ENCODE measurements around the gene GNG12. TPM values are rescaled to one million over a fixed set of nuclear protein-coding genes. Genes with fewer than 3 reads are reported as not detected.

GNG12 gene
- total and polyA plus RNA-seq, 9 of the 15 experiments (the other 6 are each of a cell fraction or from before 2014, with no cell fraction given): 2.6 to 6.0 (median 4.1) TPM

- no peak overlapping the region; the same call in 1 of the 2 replicates for H3K4me2 ChIP-seq (ENCODE audit: insufficient read depth, low read length)
- ChIA-PET POLR2A (interaction anchor here (1.2 kb wide), 1 partner anchor 14 kb away, joined by 3 read pairs; no protein-coding TSS in a partner anchor), CTCF (ENCODE audit: low intra/inter-chr PET ratio) (no interaction called here)
- H3K9me1 ChIP-seq (ENCODE audit: control insufficient read depth, insufficient read depth, low read length): no peaks in the 10 kb centered on the region
- H3K79me2 ChIP-seq (ENCODE audit: control insufficient read depth, insufficient read depth, low read length): no peaks in the 10 kb centered on the region
- no peaks in the 10 kb centered on the region for H3K36me3 ChIP-seq (ENCODE audit: control insufficient read depth, insufficient read depth, low read length)
- H4K20me1 ChIP-seq (replicated peaks; ENCODE audit: control insufficient read depth, insufficient read depth, low read length): no peaks in the 10 kb centered on the region
- intact Hi-C loops (cut with micrococcal nuclease): no loop called here
- 13% methylated on average over 17 of the region's 17 CpGs for WGBS (ENCODE audit: insufficient coverage, low coverage, missing lambda C conversion rate)
- in situ Hi-C loops (cut with MboI): no loop called here
- ATAC-seq (peak; percentile 43; the same call in 1 of the 3 replicates), DNase-seq (ENCODE audit: extremely low read depth in 1 of 4, low spot score in 3 of 4) (no peak), FAIRE-seq (no peak)
- H2AFZ ChIP-seq (ENCODE audit: low read depth, low read length): peak overlapping the region; percentile 5; the same call in 1 of the 2 replicates
- TF ChIP-seq ZNF263 (CRISPR knock-in tag; IDR thresholded peaks at IDR 0.05; ENCODE audit: borderline replicate concordance) (no peak), RERE (CRISPR knock-in tag; IDR thresholded peaks at IDR 0.05; ENCODE audit: borderline replicate concordance) (no peak), FOSL1 (tag; conservative IDR thresholded peaks at IDR 0.05) (0 out of 2 replicates have a peak, but pooled peaks have one; percentile 16), NELFE (IDR thresholded peaks at IDR 0.05; ENCODE audit: insufficient read depth, insufficient read length) (no peak), SRF (CRISPR knock-in tag; IDR thresholded peaks at IDR 0.05) (no peak), PKNOX1 (IDR thresholded peaks at IDR 0.05) (peak; percentile 67), HMBOX1 (IDR thresholded peaks at IDR 0.05) (no peak), THAP7 (CRISPR knock-in tag; IDR thresholded peaks at IDR 0.05) (no peak)
- H3K9ac ChIP-seq (ENCODE audit: insufficient read depth in 1 of 2, low read depth in 2 of 2, low read length in 2 of 2): no peak overlapping the region
- no peak overlapping the region for H3K27ac ChIP-seq (ENCODE audit: extremely low read depth, low read depth, low read length)
- H3K27me3 ChIP-seq (ENCODE audit: control insufficient read depth in 2 of 2, insufficient read depth in 2 of 2, low read length in 2 of 2): peaks cover under 1 to 19% of the 10 kb centered on the region in 2 experiments; a peak in 3 of 5 replicates
- H3K9me3 ChIP-seq (replicated peaks; ENCODE audit: control insufficient read depth, insufficient read depth, low read depth, low read length): no peaks in the 10 kb centered on the region
- BruUV-seq (replicated peaks): no TSS peak
- no peak overlapping the region for H3K4me3 ChIP-seq
- H3K4me1 ChIP-seq (replicated peaks in 1 of 2; ENCODE audit: control insufficient read depth in 2 of 2, insufficient read depth in 2 of 2, low read length in 2 of 2): no peaks in the 10 kb centered on the region; a peak in 2 of 5 replicates
Measured at GRCh38 chr1:67815303-67816094, 17.8 kb downstream of the GNG12 start.

Data from K562 (cell line).